ENCODE results near the gene MCTP1.

Gene MCTP1

DNA sequence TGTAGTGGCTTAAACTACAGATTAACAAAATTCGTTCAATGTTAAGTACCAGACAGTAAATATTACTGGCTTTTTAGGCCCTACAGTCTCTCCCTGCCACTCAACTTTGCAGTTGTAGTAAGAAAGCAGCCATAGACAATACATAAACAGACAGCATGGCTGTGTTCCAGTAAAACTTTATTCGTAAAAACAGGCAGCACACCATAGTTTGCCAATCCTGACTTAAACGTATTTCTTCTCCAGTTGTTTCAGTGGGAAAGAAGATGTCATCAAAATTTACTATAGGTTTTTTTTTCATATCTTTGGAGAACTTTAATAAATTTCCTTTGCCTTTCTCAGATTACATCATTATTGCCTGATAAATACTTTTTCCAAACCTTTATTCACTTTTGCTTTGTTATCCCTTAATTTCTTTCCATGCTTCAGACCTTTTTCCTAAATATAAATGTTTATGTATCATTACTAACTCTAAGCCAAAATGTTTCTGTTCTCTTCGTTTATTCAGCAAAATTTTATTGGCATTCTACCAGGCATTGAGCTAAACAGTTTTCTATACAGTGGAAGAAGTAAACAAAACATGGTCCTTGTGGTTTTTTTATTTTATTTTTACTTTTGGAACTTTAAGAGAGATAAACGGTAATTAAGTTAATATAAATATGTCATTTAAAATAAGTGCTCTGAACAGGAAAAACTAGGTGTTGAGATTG is 601.9 kb downstream of the MCTP1 start:
- no peak overlapping the region for H3K4me3 Mint-ChIP-seq

DNA sequence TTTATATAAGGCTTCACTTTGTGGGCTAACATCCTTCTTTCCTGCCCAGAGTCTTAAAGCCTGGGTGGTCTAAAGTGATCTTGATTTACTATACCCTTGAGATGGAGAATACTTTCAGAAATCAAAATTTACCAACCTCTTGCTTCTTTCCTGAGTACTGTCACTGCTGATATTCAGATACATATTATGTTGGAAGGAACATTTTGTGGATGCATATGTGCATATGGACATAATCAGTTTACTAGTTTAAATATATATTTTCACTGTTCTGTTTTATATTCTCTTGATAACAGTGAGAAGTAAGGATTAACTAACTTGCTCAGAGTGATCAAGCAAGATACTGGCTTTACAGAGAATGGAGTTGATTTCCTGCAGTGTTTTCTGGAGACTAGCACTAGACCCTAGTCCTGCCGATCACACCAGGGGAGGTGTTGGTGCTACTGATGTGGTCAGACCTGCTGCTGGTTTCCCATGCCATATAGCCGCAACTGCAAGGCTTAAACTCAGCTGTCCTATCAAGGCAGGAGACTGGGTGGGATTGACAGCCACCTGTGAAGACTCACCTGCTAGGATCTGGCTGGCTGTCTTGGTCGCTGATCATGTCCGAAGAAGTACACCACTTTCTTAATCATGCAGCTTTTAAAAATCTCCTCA is 608.8 kb downstream of the MCTP1 start:
- no peak overlapping the region for H3K27ac Mint-ChIP-seq
- H3K36me3 Mint-ChIP-seq (ENCODE audit: low read depth): peaks cover 11% of the 10 kb centered on the region
- H3K9me3 Mint-ChIP-seq: no peaks in the 10 kb centered on the region
- H3K4me1 Mint-ChIP-seq: no peaks in the 10 kb centered on the region
- TF ChIP-seq, protein P1, sequence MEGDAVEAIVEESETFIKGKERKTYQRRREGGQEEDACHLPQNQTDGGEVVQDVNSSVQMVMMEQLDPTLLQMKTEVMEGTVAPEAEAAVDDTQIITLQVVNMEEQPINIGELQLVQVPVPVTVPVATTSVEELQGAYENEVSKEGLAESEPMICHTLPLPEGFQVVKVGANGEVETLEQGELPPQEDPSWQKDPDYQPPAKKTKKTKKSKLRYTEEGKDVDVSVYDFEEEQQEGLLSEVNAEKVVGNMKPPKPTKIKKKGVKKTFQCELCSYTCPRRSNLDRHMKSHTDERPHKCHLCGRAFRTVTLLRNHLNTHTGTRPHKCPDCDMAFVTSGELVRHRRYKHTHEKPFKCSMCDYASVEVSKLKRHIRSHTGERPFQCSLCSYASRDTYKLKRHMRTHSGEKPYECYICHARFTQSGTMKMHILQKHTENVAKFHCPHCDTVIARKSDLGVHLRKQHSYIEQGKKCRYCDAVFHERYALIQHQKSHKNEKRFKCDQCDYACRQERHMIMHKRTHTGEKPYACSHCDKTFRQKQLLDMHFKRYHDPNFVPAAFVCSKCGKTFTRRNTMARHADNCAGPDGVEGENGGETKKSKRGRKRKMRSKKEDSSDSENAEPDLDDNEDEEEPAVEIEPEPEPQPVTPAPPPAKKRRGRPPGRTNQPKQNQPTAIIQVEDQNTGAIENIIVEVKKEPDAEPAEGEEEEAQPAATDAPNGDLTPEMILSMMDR (IDR thresholded peaks at IDR 0.05; ENCODE audit: unreplicated experiment in 3 of 3): no peak
- H3K27me3 Mint-ChIP-seq (ENCODE audit: low read depth): no peaks in the 10 kb centered on the region
- H3K4me3 Mint-ChIP-seq: no peak overlapping the region

More for the DNA sequence above, 601.9 kb downstream of the MCTP1 start:
- Mint-ChIP-seq H3K27me3 (ENCODE audit: low read depth) (no peaks in the 10 kb centered on the region), H3K4me1 (no peaks in the 10 kb centered on the region), H3K27ac (peak overlapping the region; percentile 2 to 26 (median 8)), H3K36me3 (ENCODE audit: low read depth) (peaks cover 28% of the 10 kb centered on the region), H3K9me3 (no peaks in the 10 kb centered on the region)
- TF ChIP-seq, protein P1 (IDR thresholded peaks at IDR 0.05; ENCODE audit: unreplicated experiment in 3 of 3): no peak

DNA sequence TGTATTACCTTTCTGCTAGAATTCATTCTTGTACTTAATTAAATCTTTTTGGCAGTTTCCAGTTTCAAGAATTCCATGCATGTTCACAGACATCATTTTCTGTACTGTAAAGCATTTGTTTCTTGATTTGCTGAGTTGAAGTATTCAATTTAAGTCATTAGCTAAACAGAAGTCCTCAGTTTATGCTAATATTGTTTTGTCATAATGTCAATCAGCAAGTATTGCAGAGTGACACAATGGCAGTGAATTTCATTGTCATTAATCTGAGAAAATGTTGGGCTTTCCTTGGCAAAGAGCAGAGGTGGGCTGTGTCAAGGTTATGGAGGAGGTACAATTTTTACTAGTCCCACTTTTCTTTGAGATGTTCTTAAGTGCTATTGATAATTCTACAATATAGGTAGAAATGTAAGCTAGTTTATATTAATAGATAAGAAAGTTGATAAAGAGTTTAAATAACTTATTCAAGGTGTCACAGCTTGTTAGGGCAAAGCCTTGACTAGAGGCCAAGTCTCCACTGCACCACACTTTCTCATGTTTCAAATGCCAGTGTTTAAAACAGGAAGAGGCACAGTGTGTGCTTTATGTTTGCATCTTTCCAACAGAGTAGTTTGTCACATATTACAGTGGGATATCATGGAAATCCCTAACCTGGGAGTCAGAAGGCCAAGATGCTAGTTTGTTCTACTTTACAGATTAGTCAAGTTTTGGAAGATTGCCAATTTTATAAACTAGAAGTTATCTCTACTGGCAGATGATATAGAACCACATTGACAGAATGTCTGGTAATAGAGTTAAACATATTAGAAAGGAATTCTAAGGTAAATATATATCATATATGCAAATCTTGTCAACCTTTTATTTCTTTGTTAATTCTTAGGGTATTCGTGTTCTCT is 610.2 kb downstream of the MCTP1 start:
- Mint-ChIP-seq H3K27me3 (ENCODE audit: low read depth) (no peaks in the 10 kb centered on the region), H3K4me1 (no peaks in the 10 kb centered on the region), H3K27ac (no peak overlapping the region), H3K9me3 (no peaks in the 10 kb centered on the region), H3K36me3 (ENCODE audit: low read depth) (peaks cover 11% of the 10 kb centered on the region), H3K4me3 (no peak overlapping the region)
- TF ChIP-seq, protein P1 (IDR thresholded peaks at IDR 0.05; ENCODE audit: unreplicated experiment in 3 of 3): no peak

DNA sequence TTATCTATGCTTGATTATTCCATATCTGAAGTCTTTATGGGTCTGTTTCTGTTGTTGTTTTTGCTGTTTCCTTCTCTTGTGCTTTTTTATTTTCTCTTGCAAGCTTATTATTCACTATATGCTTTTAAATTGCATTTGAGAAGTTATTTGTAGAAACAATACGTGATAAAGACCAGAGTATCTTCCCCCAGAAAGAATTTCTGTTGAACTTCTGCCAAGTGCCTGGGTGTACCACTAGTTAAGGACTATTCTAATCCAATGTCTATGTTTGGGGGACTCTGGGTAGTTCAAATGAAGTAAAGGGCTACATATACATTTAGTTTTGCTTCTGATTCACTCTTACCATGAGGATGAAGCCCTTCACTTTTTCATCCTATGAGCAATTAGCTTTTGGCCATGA is 612.1 kb downstream of the MCTP1 start:
- no peak overlapping the region for H3K27ac Mint-ChIP-seq
- H3K9me3 Mint-ChIP-seq: no peaks in the 10 kb centered on the region
- H3K27me3 Mint-ChIP-seq (ENCODE audit: low read depth): no peaks in the 10 kb centered on the region

DNA sequence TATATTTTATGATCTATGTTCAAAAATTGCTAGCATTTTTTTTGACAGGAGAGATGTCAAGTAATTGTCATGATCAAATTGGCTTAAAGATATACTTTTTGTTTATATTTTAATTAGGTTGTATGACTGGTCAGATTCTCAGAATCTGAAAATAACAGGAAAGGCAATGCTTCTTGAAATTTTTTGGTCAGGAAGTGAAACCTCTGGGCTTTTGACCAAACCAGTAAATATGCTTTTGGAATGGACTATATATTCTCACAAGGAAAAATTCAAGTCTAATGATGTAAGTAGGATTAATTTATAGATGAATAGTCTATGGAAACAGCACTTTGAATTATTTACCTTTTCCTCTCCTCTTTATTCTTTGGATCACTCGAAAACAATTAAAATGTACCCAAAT is 614.2 kb downstream of the MCTP1 start:
- no peaks in the 10 kb centered on the region for H3K4me1 Mint-ChIP-seq
- no peak overlapping the region for H3K4me3 Mint-ChIP-seq
- no peaks in the 10 kb centered on the region for H3K9me3 Mint-ChIP-seq
- H3K36me3 Mint-ChIP-seq (ENCODE audit: low read depth): peaks cover 13% of the 10 kb centered on the region
- no peaks in the 10 kb centered on the region for H3K27me3 Mint-ChIP-seq (ENCODE audit: low read depth)
- TF ChIP-seq, protein P1 (IDR thresholded peaks at IDR 0.05; ENCODE audit: unreplicated experiment in 3 of 3): no peak
- H3K27ac Mint-ChIP-seq: no peak overlapping the region

More for the DNA sequence above, 612.1 kb downstream of the MCTP1 start:
- no peaks in the 10 kb centered on the region for H3K4me1 Mint-ChIP-seq
- peaks cover 7% of the 10 kb centered on the region for H3K36me3 Mint-ChIP-seq (ENCODE audit: low read depth)
- no peak overlapping the region for H3K4me3 Mint-ChIP-seq
- TF ChIP-seq, protein P1 (IDR thresholded peaks at IDR 0.05; ENCODE audit: unreplicated experiment in 3 of 3): no peak
